Omental fat pad (tissue), 4 donors: Measurements from ENCODE around the gene TOP2B. TPM values are rescaled to one million over a fixed set of nuclear protein-coding genes. Genes with fewer than 3 reads are reported as not detected.

Experiments
- ATAC-seq: fragments of 150-250 bp; one replicate; pipeline ENCODE4 v1.9.1; 2016; ENCODE audit warnings: mild to moderate bottlenecking, moderate library complexity; ENCODE audit not compliant: low FRiP score
- DNase-seq: peaks from one replicate; pipeline ENCODE4 v3.0.0-alpha.2; 2019; ENCODE audit warnings: low spot score
- total RNA-seq, 4 donors: library from RNA; depleted of rRNA; stranded (reverse); fragments of >200 nt; gene quantifications; one replicate each; pipeline ENCODE4 v1.1.0, GENCODE V29; 2016
- TF ChIP-seq, protein P1 (sequence below), 3 donors: fragments of 450-650 bp; IDR thresholded peaks; one replicate each; pipeline ENCODE4 v1.5.1; 2016 to 2017; ENCODE audit warnings: antibody characterized with exemption in 3 of 3, mild to moderate bottlenecking in 3 of 3, moderate library complexity in 2 of 3

The TOP2B gene
- total RNA-seq = 10 to 100 TPM; 63.0 to 98.0 (median 64.3) TPM

GRCh38 chr3:25664812-25665314 lies at the start of gene TOP2B:
TSS of gene TOP2B (minus strand) at chr3:25664907. CDS start at chr3:25664297, 610 bp downstream.
- DNase-seq (peak; percentile 72), ATAC-seq (peak; percentile 99)
- TF ChIP-seq, protein P1, sequence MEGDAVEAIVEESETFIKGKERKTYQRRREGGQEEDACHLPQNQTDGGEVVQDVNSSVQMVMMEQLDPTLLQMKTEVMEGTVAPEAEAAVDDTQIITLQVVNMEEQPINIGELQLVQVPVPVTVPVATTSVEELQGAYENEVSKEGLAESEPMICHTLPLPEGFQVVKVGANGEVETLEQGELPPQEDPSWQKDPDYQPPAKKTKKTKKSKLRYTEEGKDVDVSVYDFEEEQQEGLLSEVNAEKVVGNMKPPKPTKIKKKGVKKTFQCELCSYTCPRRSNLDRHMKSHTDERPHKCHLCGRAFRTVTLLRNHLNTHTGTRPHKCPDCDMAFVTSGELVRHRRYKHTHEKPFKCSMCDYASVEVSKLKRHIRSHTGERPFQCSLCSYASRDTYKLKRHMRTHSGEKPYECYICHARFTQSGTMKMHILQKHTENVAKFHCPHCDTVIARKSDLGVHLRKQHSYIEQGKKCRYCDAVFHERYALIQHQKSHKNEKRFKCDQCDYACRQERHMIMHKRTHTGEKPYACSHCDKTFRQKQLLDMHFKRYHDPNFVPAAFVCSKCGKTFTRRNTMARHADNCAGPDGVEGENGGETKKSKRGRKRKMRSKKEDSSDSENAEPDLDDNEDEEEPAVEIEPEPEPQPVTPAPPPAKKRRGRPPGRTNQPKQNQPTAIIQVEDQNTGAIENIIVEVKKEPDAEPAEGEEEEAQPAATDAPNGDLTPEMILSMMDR (IDR thresholded peaks at IDR 0.05) = no peak

- TF ChIP-seq, protein P1 (IDR thresholded peaks at IDR 0.05) = no peak
- DNase-seq (no peak), ATAC-seq (no peak)
Observed at GRCh38 chr3:25713341-25713985, 48.8 kb upstream of the TOP2B start.

- TF ChIP-seq, protein P1 (IDR thresholded peaks at IDR 0.05) = no peak
Observed at GRCh38 chr3:25711090-25711489, 46.4 kb upstream of the TOP2B start.

GRCh38 chr3:25708036-25708435 lies 43.3 kb upstream of the TOP2B start:
- DNase-seq = no peak
- no peak for ATAC-seq
- TF ChIP-seq, protein P1 (IDR thresholded peaks at IDR 0.05) = no peak

More at GRCh38 chr3:25711090-25711489, 46.4 kb upstream of the TOP2B start:
- no peak for ATAC-seq
- no peak for DNase-seq

- TF ChIP-seq, protein P1 (IDR thresholded peaks at IDR 0.05) = no peak
- ATAC-seq (no peak), DNase-seq (no peak)
Observed at GRCh38 chr3:25707268-25707926, 42.7 kb upstream of the TOP2B start.

GRCh38 chr3:25706213-25706612 lies 41.5 kb upstream of the TOP2B start:
- DNase-seq (no peak), ATAC-seq (no peak)
- TF ChIP-seq, protein P1 (IDR thresholded peaks at IDR 0.05) = no peak
